Endothelial cell (in vitro differentiated cells): ENCODE measurements around the gene NUTF2. TPM values are rescaled to one million over a fixed set of nuclear protein-coding genes. Genes with fewer than 3 reads are reported as not detected.
A peak's percentile ranks its signal among the peaks of the same experiment; 100 is the strongest.

Experiments used
- DNase-seq: peaks from one replicate; pipeline ENCODE4 v3.0.0; 2021; ENCODE audit warnings: low spot score
- H3K27ac Mint-ChIP-seq: one replicate; pipeline ENCODE4 v1.8.0; 2021; ENCODE audit warnings: mixed read lengths, inconsistent platforms; ENCODE audit not compliant: unreplicated experiment
- H3K27me3 Mint-ChIP-seq: one replicate; pipeline ENCODE4 v1.8.0; 2021; ENCODE audit warnings: mild to moderate bottlenecking, moderate library complexity, mixed read lengths, inconsistent platforms; ENCODE audit not compliant: unreplicated experiment
- H3K36me3 Mint-ChIP-seq: one replicate; pipeline ENCODE4 v1.8.0; 2021; ENCODE audit warnings: mild to moderate bottlenecking, low read depth, mixed read lengths, inconsistent platforms; ENCODE audit not compliant: unreplicated experiment
- H3K4me1 Mint-ChIP-seq: one replicate; pipeline ENCODE4 v1.8.0; 2021; ENCODE audit warnings: mild to moderate bottlenecking, mixed read lengths, inconsistent platforms; ENCODE audit not compliant: unreplicated experiment
- H3K4me3 Mint-ChIP-seq: one replicate; pipeline ENCODE4 v1.8.0; 2021; ENCODE audit warnings: mild to moderate bottlenecking, mixed read lengths, inconsistent platforms; ENCODE audit not compliant: unreplicated experiment
- H3K9me3 Mint-ChIP-seq: one replicate; pipeline ENCODE4 v1.8.0; 2021; ENCODE audit warnings: mixed read lengths, inconsistent platforms; ENCODE audit not compliant: unreplicated experiment
- total RNA-seq: library from RNA; stranded (reverse); fragmentation: NEBNext Ultra II Directional; extraction: Animal tissue kit (Norgen Biotek cat#: 25700); gene quantifications from one replicate; pipeline ENCODE4 v1.2.1, GENCODE V29; 2021; ENCODE audit not compliant: unreplicated experiment
- TF ChIP-seq, protein P1 (sequence below): fragments of 200-600 bp; sonication (generic); IDR thresholded peaks from one replicate; pipeline ENCODE4 v1.5.0; 2021; ENCODE audit warnings: antibody characterized with exemption; ENCODE audit not compliant: unreplicated experiment

Gene NUTF2
- total RNA-seq, 1 donor from 2014 or later = 217 TPM

DNA sequence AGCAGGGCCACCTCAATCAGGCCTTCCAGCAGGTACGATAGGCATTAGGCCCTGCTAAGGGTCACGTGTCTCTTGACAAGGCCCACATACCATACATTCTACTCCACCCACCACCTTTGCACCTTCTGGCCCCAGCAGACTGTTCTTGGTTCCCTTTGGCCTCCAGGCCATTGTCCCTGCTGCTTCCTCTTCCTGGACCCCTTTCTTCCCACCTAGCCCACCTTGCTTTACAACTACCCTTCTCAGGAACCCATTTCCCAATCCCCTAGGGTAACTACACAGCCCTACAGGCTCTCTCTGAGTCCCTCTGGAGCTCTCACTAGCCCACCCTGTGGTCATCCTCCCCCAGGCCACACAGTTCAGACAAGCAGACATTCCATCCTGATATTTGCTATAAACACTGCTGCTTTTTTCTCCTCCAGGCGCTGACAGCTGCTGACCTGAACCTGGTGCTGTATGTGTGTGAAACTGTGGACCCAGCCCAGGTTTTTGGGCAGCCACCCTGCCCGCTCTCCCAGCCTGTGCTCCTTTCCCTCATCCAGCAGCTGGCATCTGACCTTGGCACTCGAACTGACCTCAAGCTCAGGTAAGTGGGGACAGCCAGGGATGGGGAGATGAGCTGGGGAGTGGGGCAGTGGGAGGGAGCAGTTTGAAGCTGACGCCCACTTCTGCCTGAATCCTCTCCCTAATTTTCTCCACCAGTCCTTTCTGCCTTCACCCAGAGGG lies 36.6 kb downstream of the NUTF2 start:
- Mint-ChIP-seq H3K4me3 (peak overlapping the region; percentile 83), H3K27me3 (peaks cover 4% of the 10 kb centered on the region), H3K9me3 (no peaks in the 10 kb centered on the region), H3K27ac (no peak overlapping the region), H3K4me1 (peaks cover 7% of the 10 kb centered on the region), H3K36me3 (peaks cover 43% of the 10 kb centered on the region)
- TF ChIP-seq, protein P1, sequence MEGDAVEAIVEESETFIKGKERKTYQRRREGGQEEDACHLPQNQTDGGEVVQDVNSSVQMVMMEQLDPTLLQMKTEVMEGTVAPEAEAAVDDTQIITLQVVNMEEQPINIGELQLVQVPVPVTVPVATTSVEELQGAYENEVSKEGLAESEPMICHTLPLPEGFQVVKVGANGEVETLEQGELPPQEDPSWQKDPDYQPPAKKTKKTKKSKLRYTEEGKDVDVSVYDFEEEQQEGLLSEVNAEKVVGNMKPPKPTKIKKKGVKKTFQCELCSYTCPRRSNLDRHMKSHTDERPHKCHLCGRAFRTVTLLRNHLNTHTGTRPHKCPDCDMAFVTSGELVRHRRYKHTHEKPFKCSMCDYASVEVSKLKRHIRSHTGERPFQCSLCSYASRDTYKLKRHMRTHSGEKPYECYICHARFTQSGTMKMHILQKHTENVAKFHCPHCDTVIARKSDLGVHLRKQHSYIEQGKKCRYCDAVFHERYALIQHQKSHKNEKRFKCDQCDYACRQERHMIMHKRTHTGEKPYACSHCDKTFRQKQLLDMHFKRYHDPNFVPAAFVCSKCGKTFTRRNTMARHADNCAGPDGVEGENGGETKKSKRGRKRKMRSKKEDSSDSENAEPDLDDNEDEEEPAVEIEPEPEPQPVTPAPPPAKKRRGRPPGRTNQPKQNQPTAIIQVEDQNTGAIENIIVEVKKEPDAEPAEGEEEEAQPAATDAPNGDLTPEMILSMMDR = no peak
- DNase-seq = no peak

DNA sequence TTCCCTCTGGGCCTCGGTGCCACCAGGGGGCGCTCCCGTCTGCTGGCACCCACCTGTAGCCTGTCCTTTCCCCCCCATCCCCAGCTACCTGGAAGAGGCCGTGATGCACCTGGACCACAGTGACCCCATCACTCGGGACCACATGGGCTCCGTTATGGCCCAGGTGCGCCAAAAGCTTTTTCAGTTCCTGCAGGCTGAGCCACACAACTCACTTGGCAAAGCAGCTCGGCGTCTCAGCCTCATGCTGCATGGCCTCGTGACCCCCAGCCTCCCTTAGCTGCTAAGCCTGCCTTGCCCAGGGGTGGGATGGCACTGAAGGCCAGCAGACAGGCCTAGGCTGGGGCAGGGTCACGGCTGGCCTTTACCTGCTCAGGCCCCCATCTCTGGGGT lies 37.1 kb downstream of the NUTF2 start:
- no peaks in the 10 kb centered on the region for H3K9me3 Mint-ChIP-seq
- H3K4me1 Mint-ChIP-seq = peaks cover 7% of the 10 kb centered on the region
- no peak overlapping the region for H3K27ac Mint-ChIP-seq
- TF ChIP-seq, protein P1 = peak; percentile 74
- no peak overlapping the region for H3K4me3 Mint-ChIP-seq
- peak; percentile 78 for DNase-seq
- peaks cover 38% of the 10 kb centered on the region for H3K36me3 Mint-ChIP-seq
- H3K27me3 Mint-ChIP-seq = peaks cover 4% of the 10 kb centered on the region

DNA sequence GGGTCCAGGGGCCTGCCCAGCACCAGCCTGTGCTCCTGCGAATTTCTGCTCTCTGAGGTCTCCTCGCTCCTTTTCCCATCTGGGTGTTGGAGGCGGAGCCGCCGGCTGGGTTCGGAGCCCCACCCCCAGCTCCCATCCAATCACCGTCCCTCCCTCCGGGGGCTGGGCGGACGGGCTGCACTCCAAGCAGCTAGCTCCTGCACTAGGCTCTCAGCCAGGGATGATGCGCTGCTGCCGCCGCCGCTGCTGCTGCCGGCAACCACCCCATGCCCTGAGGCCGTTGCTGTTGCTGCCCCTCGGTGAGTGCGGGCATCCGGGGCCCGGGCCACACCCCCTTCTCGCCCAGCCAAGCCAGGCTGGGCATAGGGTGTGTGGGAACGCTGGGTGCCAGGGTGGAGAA lies 38.0 kb downstream of the NUTF2 start, which contains the start of gene NRN1L:
NRN1L (plus strand) TSS at position 202 of the 400 bp plus-strand sequence; CDS start at position 221, 19 bp downstream.
- Mint-ChIP-seq H3K27me3 (peaks cover 4% of the 10 kb centered on the region), H3K9me3 (no peaks in the 10 kb centered on the region), H3K36me3 (peaks cover 29% of the 10 kb centered on the region), H3K27ac (no peak within 1 kb of the TSS), H3K4me1 (peaks cover 7% of the 10 kb centered on the region), H3K4me3 (peak within 1 kb of the TSS; percentile 27)
- TF ChIP-seq, protein P1 = no peak
- DNase-seq = peak; percentile 72

DNA sequence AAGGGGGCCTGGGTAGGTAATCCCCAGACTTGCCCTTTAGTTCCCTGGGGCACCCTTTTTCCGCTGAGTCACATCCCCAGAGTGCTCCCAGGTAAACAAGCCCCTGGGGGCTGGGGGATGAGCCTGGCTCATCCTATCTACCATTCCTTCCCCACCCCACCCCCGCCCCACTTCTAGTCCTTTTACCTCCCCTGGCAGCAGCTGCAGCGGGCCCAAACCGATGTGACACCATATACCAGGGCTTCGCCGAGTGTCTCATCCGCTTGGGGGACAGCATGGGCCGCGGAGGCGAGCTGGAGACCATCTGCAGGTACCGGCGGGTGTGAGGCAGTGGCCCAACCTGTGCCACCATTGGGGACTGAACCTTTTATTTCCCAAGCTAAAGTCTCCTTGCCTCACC lies 38.8 kb downstream of the NUTF2 start:
- H3K36me3 Mint-ChIP-seq = peaks cover 23% of the 10 kb centered on the region
- peaks cover under 1% of the 10 kb centered on the region for H3K27me3 Mint-ChIP-seq
- H3K9me3 Mint-ChIP-seq = no peaks in the 10 kb centered on the region
- H3K27ac Mint-ChIP-seq = no peak overlapping the region
- no peak for DNase-seq
- H3K4me3 Mint-ChIP-seq = no peak overlapping the region
- TF ChIP-seq, protein P1 = no peak
- H3K4me1 Mint-ChIP-seq = peaks cover 7% of the 10 kb centered on the region

DNA sequence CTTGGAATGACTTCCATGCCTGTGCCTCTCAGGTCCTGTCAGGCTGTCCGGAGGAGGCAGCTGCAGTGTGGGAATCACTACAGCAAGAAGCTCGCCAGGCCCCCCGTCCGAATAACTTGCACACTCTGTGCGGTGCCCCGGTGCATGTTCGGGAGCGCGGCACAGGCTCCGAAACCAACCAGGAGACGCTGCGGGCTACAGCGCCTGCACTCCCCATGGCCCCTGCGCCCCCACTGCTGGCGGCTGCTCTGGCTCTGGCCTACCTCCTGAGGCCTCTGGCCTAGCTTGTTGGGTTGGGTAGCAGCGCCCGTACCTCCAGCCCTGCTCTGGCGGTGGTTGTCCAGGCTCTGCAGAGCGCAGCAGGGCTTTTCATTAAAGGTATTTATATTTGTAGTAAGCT lies 39.2 kb downstream of the NUTF2 start:
- peaks cover 22% of the 10 kb centered on the region for H3K36me3 Mint-ChIP-seq
- DNase-seq = no peak
- no peaks in the 10 kb centered on the region for H3K9me3 Mint-ChIP-seq
- no peak overlapping the region for H3K27ac Mint-ChIP-seq
- H3K27me3 Mint-ChIP-seq = no peaks in the 10 kb centered on the region
- no peak overlapping the region for H3K4me3 Mint-ChIP-seq
- TF ChIP-seq, protein P1 = no peak
- peaks cover 7% of the 10 kb centered on the region for H3K4me1 Mint-ChIP-seq
